HG02943 (cell line): Measurements from ENCODE around the gene RACGAP1.

Experiments used
- ATAC-seq: cut with Tn5 transposase; IDR thresholded peaks from one replicate; pipeline ENCODE4 v1.9.1; 2021; ENCODE audit warnings: mild to moderate bottlenecking, low read depth, moderate library complexity; ENCODE audit not compliant: unreplicated experiment

RACGAP1 gene

GRCh38 chr12:50057000-50057841 lies 31.9 kb upstream of the RACGAP1 start, which contains the start of gene ASIC1:
Gene ASIC1, plus strand, starts transcription at chr12:50057596. Its CDS starts 1,171 bp downstream, at chr12:50058767.
- ATAC-seq: no peak

GRCh38 chr12:50056639-50056976 lies 31.3 kb upstream of the RACGAP1 start:
- no peak for ATAC-seq

- ATAC-seq: no peak
These were observed 30.7 kb upstream of the RACGAP1 start for GRCh38 chr12:50055831-50056638.

- ATAC-seq: no peak
These were observed 28.3 kb upstream of the RACGAP1 start for GRCh38 chr12:50053583-50053982.

GRCh38 chr12:50052964-50053363 lies 27.7 kb upstream of the RACGAP1 start:
- no peak for ATAC-seq

GRCh38 chr12:50052544-50052943 lies 27.2 kb upstream of the RACGAP1 start:
- ATAC-seq: no peak

- no peak for ATAC-seq
These were observed 26.0 kb upstream of the RACGAP1 start for GRCh38 chr12:50051101-50051806.

- no peak for ATAC-seq
These were observed 25.3 kb upstream of the RACGAP1 start for GRCh38 chr12:50050410-50051098.

GRCh38 chr12:50050119-50050385 lies 24.8 kb upstream of the RACGAP1 start:
- no peak for ATAC-seq

GRCh38 chr12:50049254-50050118 lies 24.2 kb upstream of the RACGAP1 start:
- ATAC-seq: no peak

- ATAC-seq: no peak
These were observed 22.5 kb upstream of the RACGAP1 start for GRCh38 chr12:50047693-50048250.

- ATAC-seq: no peak
These were observed 18.6 kb upstream of the RACGAP1 start for GRCh38 chr12:50043854-50044253.

GRCh38 chr12:50043308-50043707 lies 18.0 kb upstream of the RACGAP1 start:
- no peak for ATAC-seq

- no peak for ATAC-seq
These were observed 17.4 kb upstream of the RACGAP1 start for GRCh38 chr12:50042693-50043092.

GRCh38 chr12:50041962-50042361 lies 16.7 kb upstream of the RACGAP1 start:
- ATAC-seq: no peak

GRCh38 chr12:50041062-50041860 lies 16.0 kb upstream of the RACGAP1 start:
- ATAC-seq: no peak

GRCh38 chr12:50040657-50041056 lies 15.4 kb upstream of the RACGAP1 start:
- no peak for ATAC-seq

- ATAC-seq: no peak
These were observed 14.0 kb upstream of the RACGAP1 start for GRCh38 chr12:50039151-50039835.
